Urothelium cell line (cell line): ENCODE measurements around the gene CMTR2.

Experiments used
- DNase-seq: peaks from one replicate; pipeline ENCODE4 v3.0.0; 2011; ENCODE audit warnings: low spot score, mixed read lengths
- FAIRE-seq: peaks from 2 replicates; lab custom pipeline; 2011; peaks lifted over from hg19 to GRCh38; lab: Jason Lieb, UNC

The CMTR2 gene

GRCh38 chr16:71282943-71283342 is 6.3 kb downstream of the CMTR2 start:
- DNase-seq (no peak), FAIRE-seq (no peak)

- no peak for FAIRE-seq
Measured at GRCh38 chr16:71276589-71277334, 12.4 kb downstream of the CMTR2 start.

GRCh38 chr16:71273384-71273783 is 15.8 kb downstream of the CMTR2 start:
- DNase-seq (no peak), FAIRE-seq (no peak)

More at GRCh38 chr16:71276589-71277334, 12.4 kb downstream of the CMTR2 start:
- no peak for DNase-seq

- DNase-seq (no peak), FAIRE-seq (no peak)
Measured at GRCh38 chr16:71264299-71264698, 24.9 kb downstream of the CMTR2 start.

- DNase-seq (no peak), FAIRE-seq (no peak)
Measured at GRCh38 chr16:71263582-71263981, 25.6 kb downstream of the CMTR2 start.

- DNase-seq = no peak
- FAIRE-seq = no peak
Measured at GRCh38 chr16:71262391-71262790, 26.8 kb downstream of the CMTR2 start.

GRCh38 chr16:71260995-71261394 is 28.2 kb downstream of the CMTR2 start:
- DNase-seq (no peak), FAIRE-seq (no peak)

GRCh38 chr16:71259086-71259485 is 30.1 kb downstream of the CMTR2 start:
- FAIRE-seq = no peak

GRCh38 chr16:71258372-71258771 is 30.8 kb downstream of the CMTR2 start:
- no peak for DNase-seq
- no peak for FAIRE-seq

More at GRCh38 chr16:71259086-71259485, 30.1 kb downstream of the CMTR2 start:
- no peak for DNase-seq

GRCh38 chr16:71257768-71258167 is 31.4 kb downstream of the CMTR2 start:
- DNase-seq (no peak), FAIRE-seq (no peak)

GRCh38 chr16:71255721-71256120 is 33.5 kb downstream of the CMTR2 start:
- no peak for DNase-seq
- no peak for FAIRE-seq

- DNase-seq = no peak
- FAIRE-seq = no peak
Measured at GRCh38 chr16:71254832-71255525, 34.2 kb downstream of the CMTR2 start.

- FAIRE-seq = no peak
Measured at GRCh38 chr16:71250461-71251235, 38.6 kb downstream of the CMTR2 start.

GRCh38 chr16:71249399-71249798 is 39.8 kb downstream of the CMTR2 start:
- FAIRE-seq (no peak), DNase-seq (no peak)

More at GRCh38 chr16:71250461-71251235, 38.6 kb downstream of the CMTR2 start:
- DNase-seq = no peak

GRCh38 chr16:71247478-71247877 is 41.7 kb downstream of the CMTR2 start:
- FAIRE-seq = no peak
- DNase-seq = no peak

- FAIRE-seq = no peak
- DNase-seq = no peak
Measured at GRCh38 chr16:71246309-71246708, 42.9 kb downstream of the CMTR2 start.

- FAIRE-seq (no peak), DNase-seq (no peak)
Measured at GRCh38 chr16:71244521-71244920, 44.7 kb downstream of the CMTR2 start.

- FAIRE-seq (no peak), DNase-seq (no peak)
Measured at GRCh38 chr16:71242601-71243000, 46.6 kb downstream of the CMTR2 start.

GRCh38 chr16:71242036-71242435 is 47.2 kb downstream of the CMTR2 start:
- no peak for DNase-seq
- FAIRE-seq = no peak
